Endothelial cell of umbilical vein (primary cell): ENCODE measurements around the gene CTIF. TPM values are rescaled to one million over a fixed set of nuclear protein-coding genes. Genes with fewer than 3 reads are reported as not detected.

Source experiments
- BruUV-seq: library from RNA; stranded (reverse); fragments of 400-500 nt; replicated peaks from 2 replicates; lab custom pipeline; 2021; lab: Mats Ljungman, UMichigan
- CTCF ChIA-PET: fragments of 300-600, 350-600 bp; sonication (Branson Sonifier 250); formaldehyde crosslinking; loops from one replicate; lab custom pipeline; 2021; ENCODE audit warnings: antibody characterized with exemption, inconsistent platforms; lab: Charles Lee
- POLR2A ChIA-PET: fragments of 300-600, 350-600 bp; sonication (Branson Sonifier 250); formaldehyde crosslinking; loops from one replicate; lab custom pipeline; 2021; ENCODE audit warnings: antibody characterized with exemption, inconsistent platforms; lab: Charles Lee
- DNase-seq: peaks from one replicate; pipeline ENCODE4 v3.0.0-alpha.2; 2011; ENCODE audit warnings: low read depth, low spot score
- FAIRE-seq: peaks from 2 replicates; lab custom pipeline; 2011; peaks lifted over from hg19 to GRCh38; lab: Jason Lieb, UNC
- H2AFZ ChIP-seq: 2 replicates; pipeline ENCODE4 v1.6.0; 2012; ENCODE audit warnings: low read depth, low read length, control low read depth, inconsistent platforms
- H3K27ac ChIP-seq: 2 replicates; pipeline ENCODE4 v1.5.1; 2011; ENCODE audit warnings: low read depth, mild to moderate bottlenecking, control low read depth, low read length, moderate library complexity; ENCODE audit not compliant: insufficient read depth
- H3K27me3 ChIP-seq, 2 experiments: 2 replicates each; pipeline versions ENCODE4 v1.6.0 to v1.6.1; 2011; ENCODE audit warnings: low read length in 2 of 2, mixed read lengths in 1 of 2; ENCODE audit not compliant: control insufficient read depth in 2 of 2, insufficient read depth in 2 of 2
- H3K36me3 ChIP-seq, 2 experiments: 2 replicates in 1 of 2; 3 replicates in 1 of 2; pipeline ENCODE4 v1.5.1; 2011; ENCODE audit warnings: low read length in 2 of 2, mild to moderate bottlenecking in 1 of 2, moderate library complexity in 1 of 2; ENCODE audit not compliant: control insufficient read depth in 2 of 2, insufficient read depth in 2 of 2; ENCODE audit errors: extremely low read depth in 1 of 2
- H3K4me1 ChIP-seq: 3 replicates; pipeline ENCODE4 v1.5.1; 2011; ENCODE audit warnings: mild to moderate bottlenecking, low read length; ENCODE audit not compliant: control insufficient read depth, insufficient read depth; ENCODE audit errors: extremely low read depth
- H3K4me2 ChIP-seq: 2 replicates; pipeline ENCODE4 v1.6.1; 2011; ENCODE audit warnings: low read length, control low read depth, mixed read lengths; ENCODE audit not compliant: insufficient read depth
- H3K4me3 ChIP-seq, 3 experiments: fragments of 200-600 bp in 1 of 3; sonication (generic), shearing (Covaris generic) in 1 of 3; replicated peaks in 1 of 3; 2 replicates each; pipeline ENCODE4 v1.5.1; 2011 to 2016; ENCODE audit warnings: control low read depth in 3 of 3, low read length in 3 of 3, mild to moderate bottlenecking in 2 of 3, inconsistent platforms in 1 of 3, low read depth in 1 of 3, moderate library complexity in 1 of 3; ENCODE audit not compliant: insufficient read depth in 1 of 3
- H3K79me2 ChIP-seq: 2 replicates; pipeline ENCODE4 v1.6.0; 2012; ENCODE audit warnings: low read length, inconsistent platforms; ENCODE audit not compliant: control insufficient read depth, insufficient read depth
- H3K9ac ChIP-seq: replicated peaks from 2 replicates; pipeline ENCODE3; 2011; ENCODE audit warnings: low read length, control low read depth; ENCODE audit not compliant: insufficient read depth; ENCODE audit errors: extremely low read depth
- H3K9me1 ChIP-seq: replicated peaks from 3 replicates; pipeline ENCODE4 v1.6.0; 2011; ENCODE audit warnings: mild to moderate bottlenecking, low read length; ENCODE audit not compliant: control insufficient read depth, insufficient read depth; ENCODE audit errors: extremely low read depth
- H3K9me3 ChIP-seq: replicated peaks from 2 replicates; pipeline ENCODE4 v1.5.1; 2012; ENCODE audit warnings: low read length, inconsistent platforms; ENCODE audit not compliant: control insufficient read depth, insufficient read depth
- H4K20me1 ChIP-seq: replicated peaks from 2 replicates; pipeline ENCODE3; 2011; ENCODE audit warnings: mild to moderate bottlenecking, low read length; ENCODE audit not compliant: control insufficient read depth, insufficient read depth; ENCODE audit errors: extremely low read depth
- EZH2 ChIP-seq: IDR thresholded peaks from 2 replicates; pipeline ENCODE4 v1.6.1; 2012; ENCODE audit warnings: borderline replicate concordance, low read depth, mild to moderate bottlenecking, moderate library complexity, low read length, inconsistent platforms; ENCODE audit not compliant: severe bottlenecking
- FOS ChIP-seq: IDR thresholded peaks from 2 replicates; pipeline ENCODE4 v1.6.1; 2011; ENCODE audit warnings: mild to moderate bottlenecking, low read length, moderate library complexity, borderline replicate concordance; ENCODE audit not compliant: insufficient read depth
- GATA2 ChIP-seq: IDR thresholded peaks from 2 replicates; pipeline ENCODE4 v1.7.0; 2011; ENCODE audit warnings: low read depth, mild to moderate bottlenecking, moderate library complexity, mixed read lengths, low read length; ENCODE audit not compliant: insufficient read length, insufficient read depth
- JUN ChIP-seq: IDR thresholded peaks from 2 replicates; pipeline ENCODE4 v1.6.1; 2011; ENCODE audit warnings: borderline replicate concordance, low read depth; ENCODE audit not compliant: insufficient read length, insufficient read depth
- MYC ChIP-seq: IDR thresholded peaks from one replicate; pipeline ENCODE4 v1.6.1; 2011; ENCODE audit warnings: mild to moderate bottlenecking, low read depth, low read length
- POLR2A ChIP-seq: IDR thresholded peaks from 2 replicates; pipeline ENCODE4 v1.6.1; 2012; ENCODE audit warnings: low read depth, mild to moderate bottlenecking, control low read depth, low read length
- POLR2AphosphoS5 ChIP-seq: IDR thresholded peaks from 2 replicates; pipeline ENCODE4 v1.6.1; 2012; ENCODE audit warnings: low read depth, mild to moderate bottlenecking, control low read depth, low read length, moderate library complexity; ENCODE audit not compliant: insufficient read depth
- dilution Hi-C: fragments of 300-500 bp; cut with MboI; formaldehyde crosslinking; loops from one replicate; pipeline ENCODE4 v1.15.0; 2019; ENCODE audit warnings: low sequenced_read_pairs; ENCODE audit not compliant: extremely low pct_ligation_motif_present
- intact Hi-C: fragments of 100-400 bp; cut with micrococcal nuclease; formaldehyde crosslinking; loops from one replicate; pipeline ENCODE4 v1.10.0; 2022
- polyA plus RNA-seq, 4 experiments: library from polyadenylated mRNA; depleted of rRNA in 3 of 4; stranded (reverse) in 3 of 4; unstranded in 1 of 4; fragments of >200 nt; gene quantifications; 2 replicates each; pipeline versions ENCODE4 v1.2.1 to v1.2.3, GENCODE V29; 2011 to 2012; ENCODE audit warnings: missing spikeins in 1 of 4
- total RNA-seq: library from RNA; stranded (reverse); gene quantifications from 2 replicates; pipeline ENCODE4 v1.2.3, GENCODE V29; 2021
- TF ChIP-seq, protein P1 (sequence below): IDR thresholded peaks from 2 replicates; pipeline ENCODE4 v1.6.1; 2011; ENCODE audit not compliant: insufficient read depth, insufficient read length
- TF ChIP-seq, protein P2 (sequence below), 2 donors: IDR thresholded peaks; 1 replicate in 1 of 2; 2 replicates in 1 of 2; pipeline ENCODE4 v1.5.1; 2011; ENCODE audit warnings: low read length in 2 of 2, mild to moderate bottlenecking in 2 of 2, moderate library complexity in 2 of 2, control low read depth in 1 of 2, inconsistent platforms in 1 of 2, low read depth in 1 of 2; ENCODE audit not compliant: insufficient read depth in 1 of 2; ENCODE audit errors: extremely low read depth in 1 of 2

The CTIF gene
- total and polyA plus RNA-seq, 2 donors (not counting 3 experiments of a cell fraction or from before 2014, with no cell fraction given): 20.9 to 57.7 TPM

DNA sequence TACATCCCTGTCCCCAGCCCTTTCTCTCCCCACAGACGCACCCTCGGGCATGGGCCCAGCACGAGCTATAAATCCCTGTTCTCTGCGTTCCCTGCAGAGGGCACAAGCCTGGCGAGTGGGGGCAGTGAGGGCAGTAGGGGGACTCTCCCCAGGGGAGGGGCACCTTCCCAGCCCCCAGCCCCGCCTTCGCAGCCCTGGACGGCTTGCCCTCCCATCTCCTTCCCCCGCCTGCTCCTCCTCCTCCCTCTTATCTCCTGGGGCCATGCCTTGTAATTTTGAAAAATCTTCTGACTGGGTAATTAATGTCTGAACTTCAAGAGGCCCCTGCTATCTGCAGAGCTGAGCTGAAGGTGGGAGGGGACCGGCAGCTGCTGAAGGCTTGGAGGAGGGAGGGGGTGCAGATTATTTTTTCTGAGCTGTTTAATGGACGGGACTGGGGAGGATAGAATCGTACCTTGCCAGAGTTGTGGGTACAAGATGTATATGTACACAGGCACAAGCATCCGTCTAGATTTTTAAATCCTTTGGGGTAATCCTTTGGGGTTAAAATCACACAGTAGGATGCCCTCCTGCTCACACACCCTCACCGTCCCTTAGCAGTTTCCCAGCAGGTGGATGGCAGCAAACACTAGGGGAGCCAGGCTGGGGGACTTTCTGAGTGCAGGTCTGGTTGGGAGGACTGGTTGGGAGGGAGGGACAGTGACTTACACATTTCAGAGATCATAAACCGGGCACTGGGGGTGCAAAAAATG is 290.0 kb downstream of the CTIF start:
- H3K36me3 ChIP-seq: no peaks in the 10 kb centered on the region
- TF ChIP-seq, protein P1, sequence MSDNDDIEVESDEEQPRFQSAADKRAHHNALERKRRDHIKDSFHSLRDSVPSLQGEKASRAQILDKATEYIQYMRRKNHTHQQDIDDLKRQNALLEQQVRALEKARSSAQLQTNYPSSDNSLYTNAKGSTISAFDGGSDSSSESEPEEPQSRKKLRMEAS: no peak
- TF ChIP-seq GATA2: no peak
- no peak for TF ChIP-seq JUN
- TF ChIP-seq, protein P2, sequence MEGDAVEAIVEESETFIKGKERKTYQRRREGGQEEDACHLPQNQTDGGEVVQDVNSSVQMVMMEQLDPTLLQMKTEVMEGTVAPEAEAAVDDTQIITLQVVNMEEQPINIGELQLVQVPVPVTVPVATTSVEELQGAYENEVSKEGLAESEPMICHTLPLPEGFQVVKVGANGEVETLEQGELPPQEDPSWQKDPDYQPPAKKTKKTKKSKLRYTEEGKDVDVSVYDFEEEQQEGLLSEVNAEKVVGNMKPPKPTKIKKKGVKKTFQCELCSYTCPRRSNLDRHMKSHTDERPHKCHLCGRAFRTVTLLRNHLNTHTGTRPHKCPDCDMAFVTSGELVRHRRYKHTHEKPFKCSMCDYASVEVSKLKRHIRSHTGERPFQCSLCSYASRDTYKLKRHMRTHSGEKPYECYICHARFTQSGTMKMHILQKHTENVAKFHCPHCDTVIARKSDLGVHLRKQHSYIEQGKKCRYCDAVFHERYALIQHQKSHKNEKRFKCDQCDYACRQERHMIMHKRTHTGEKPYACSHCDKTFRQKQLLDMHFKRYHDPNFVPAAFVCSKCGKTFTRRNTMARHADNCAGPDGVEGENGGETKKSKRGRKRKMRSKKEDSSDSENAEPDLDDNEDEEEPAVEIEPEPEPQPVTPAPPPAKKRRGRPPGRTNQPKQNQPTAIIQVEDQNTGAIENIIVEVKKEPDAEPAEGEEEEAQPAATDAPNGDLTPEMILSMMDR (IDR thresholded peaks at IDR 0.05; ENCODE audit: extremely low read depth in 1 of 2, insufficient read depth in 1 of 2, low read depth in 1 of 2, low read length in 2 of 2): no peak
- no peak for TF ChIP-seq POLR2A
- no peak for TF ChIP-seq EZH2
- TF ChIP-seq POLR2AphosphoS5: no peak
- no peak for TF ChIP-seq MYC
- TF ChIP-seq FOS: no peak
- no peaks in the 10 kb centered on the region for H4K20me1 ChIP-seq
- FAIRE-seq (no peak), DNase-seq (no peak)
- intact Hi-C loops (no loop called here), dilution Hi-C loops (no loop called here)
- no peaks in the 10 kb centered on the region for H3K79me2 ChIP-seq
- H3K27me3 ChIP-seq: no peaks in the 10 kb centered on the region
- CTCF ChIA-PET: interaction anchor here (0.9 to 1.4 kb wide), 4 partner anchors 14 to 69 kb away, joined by 3 to 5 read pairs (median 3); no protein-coding TSS in a partner anchor
- no peak overlapping the region for H3K4me3 ChIP-seq
- H3K9me1 ChIP-seq: no peaks in the 10 kb centered on the region
- H3K9me3 ChIP-seq: no peaks in the 10 kb centered on the region
- no peak overlapping the region for H3K4me2 ChIP-seq
- POLR2A ChIA-PET: no interaction called here
- no TSS peak for BruUV-seq
- no peak overlapping the region for H3K27ac ChIP-seq
- peaks cover 42% of the 10 kb centered on the region for H3K4me1 ChIP-seq
- H3K9ac ChIP-seq: no peak overlapping the region
- no peak overlapping the region for H2AFZ ChIP-seq
